GM12874 (cell line): ENCODE measurements around the gene CDRT4.

Source experiments
- TF ChIP-seq, protein P1 (sequence below): IDR thresholded peaks from 2 replicates; pipeline ENCODE4 v1.5.1; 2011; ENCODE audit warnings: low read depth, mild to moderate bottlenecking, control low read depth, low read length, moderate library complexity; ENCODE audit not compliant: insufficient read depth

CDRT4 gene

DNA sequence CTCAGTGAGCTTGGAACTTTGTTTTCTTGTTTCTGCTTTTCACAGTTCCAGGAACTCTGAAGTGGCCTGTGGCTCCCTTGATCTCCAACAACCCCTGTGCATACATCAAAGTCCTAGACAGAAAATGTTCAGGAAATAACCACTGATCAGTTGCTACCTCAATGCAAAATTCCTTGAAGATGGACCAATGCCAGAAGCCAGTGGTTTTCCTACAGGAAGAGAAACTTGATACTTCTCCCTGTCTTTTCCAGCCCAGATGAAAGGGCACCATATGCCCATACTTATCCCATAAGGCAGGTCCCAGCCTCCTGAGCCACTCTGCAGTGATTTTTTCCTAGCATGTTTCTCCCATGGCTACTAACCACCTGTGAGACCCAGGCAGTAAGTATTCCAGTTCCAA is 12.3 kb upstream of the CDRT4 start:
- TF ChIP-seq, protein P1, sequence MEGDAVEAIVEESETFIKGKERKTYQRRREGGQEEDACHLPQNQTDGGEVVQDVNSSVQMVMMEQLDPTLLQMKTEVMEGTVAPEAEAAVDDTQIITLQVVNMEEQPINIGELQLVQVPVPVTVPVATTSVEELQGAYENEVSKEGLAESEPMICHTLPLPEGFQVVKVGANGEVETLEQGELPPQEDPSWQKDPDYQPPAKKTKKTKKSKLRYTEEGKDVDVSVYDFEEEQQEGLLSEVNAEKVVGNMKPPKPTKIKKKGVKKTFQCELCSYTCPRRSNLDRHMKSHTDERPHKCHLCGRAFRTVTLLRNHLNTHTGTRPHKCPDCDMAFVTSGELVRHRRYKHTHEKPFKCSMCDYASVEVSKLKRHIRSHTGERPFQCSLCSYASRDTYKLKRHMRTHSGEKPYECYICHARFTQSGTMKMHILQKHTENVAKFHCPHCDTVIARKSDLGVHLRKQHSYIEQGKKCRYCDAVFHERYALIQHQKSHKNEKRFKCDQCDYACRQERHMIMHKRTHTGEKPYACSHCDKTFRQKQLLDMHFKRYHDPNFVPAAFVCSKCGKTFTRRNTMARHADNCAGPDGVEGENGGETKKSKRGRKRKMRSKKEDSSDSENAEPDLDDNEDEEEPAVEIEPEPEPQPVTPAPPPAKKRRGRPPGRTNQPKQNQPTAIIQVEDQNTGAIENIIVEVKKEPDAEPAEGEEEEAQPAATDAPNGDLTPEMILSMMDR: no peak

DNA sequence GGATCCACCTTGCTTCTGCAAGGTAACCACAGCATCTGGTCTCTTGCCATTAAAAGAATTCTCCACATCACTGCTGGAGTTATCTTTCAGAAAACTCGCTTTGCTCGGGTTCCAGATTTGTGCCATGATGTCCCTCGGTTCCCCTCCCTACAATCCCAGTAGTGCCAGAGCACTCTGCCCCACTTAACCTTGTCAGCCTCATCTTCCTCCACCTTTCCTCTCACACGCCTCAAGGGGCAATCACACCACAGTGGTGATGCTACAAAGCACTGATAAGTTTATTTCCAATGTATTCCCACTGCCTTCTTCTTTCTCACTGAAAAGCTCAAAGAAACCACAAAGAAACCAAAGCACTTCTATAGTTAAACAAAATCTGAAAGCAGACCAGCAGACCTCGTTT is 11.4 kb upstream of the CDRT4 start:
- TF ChIP-seq, protein P1: no peak

DNA sequence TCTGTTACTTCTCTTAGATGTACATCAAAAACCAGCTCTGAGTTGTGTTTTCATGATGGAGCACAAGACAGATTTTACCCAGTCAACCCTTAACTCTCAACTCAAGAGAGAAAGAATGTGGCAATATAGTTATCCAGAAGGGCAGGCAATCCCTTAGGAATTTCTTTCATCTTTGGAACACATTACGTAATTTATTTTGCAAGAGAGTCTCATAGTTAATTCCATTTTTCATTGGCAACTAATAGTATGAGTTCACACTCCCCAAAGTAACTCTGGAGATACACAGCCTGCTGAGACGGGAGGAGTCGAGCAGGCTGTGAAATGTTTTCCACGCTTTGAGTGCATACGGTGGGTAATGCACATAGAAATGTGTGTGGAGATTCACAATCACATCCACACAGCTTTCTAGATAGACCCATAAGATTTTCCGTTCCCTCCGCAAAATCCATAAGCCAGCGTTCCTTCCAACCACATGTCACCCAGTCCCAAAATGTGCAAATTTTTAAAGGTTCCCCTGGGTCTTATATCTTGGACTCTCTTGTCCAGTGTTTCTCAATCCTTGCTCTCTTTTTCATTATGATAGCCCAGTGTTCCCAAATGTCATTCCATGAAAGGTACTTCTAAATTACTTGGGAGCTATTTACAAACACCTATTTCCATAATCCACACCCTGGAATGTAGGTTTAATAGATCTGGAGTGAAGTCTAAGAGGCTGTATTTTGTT is 8.4 kb upstream of the CDRT4 start:
- TF ChIP-seq, protein P1: no peak

DNA sequence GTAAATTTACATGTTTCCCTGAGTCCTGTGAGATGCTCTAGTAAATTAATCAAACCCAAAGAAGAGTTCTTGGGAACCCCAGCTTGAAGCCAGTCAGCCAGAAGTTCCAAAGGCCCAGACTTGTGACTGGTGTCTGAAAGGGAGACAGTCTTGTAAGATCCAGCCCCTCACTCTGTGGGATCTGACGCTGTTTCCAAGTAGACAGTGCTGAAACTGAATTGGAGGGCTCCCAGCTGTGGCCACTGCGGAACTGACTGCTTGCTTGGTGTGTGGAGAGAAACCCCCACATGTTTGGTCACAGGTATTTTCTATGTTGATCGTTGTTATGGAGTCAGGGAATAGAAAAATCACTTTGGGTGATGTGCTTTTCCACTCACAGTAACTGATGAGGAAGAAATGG is 5.5 kb upstream of the CDRT4 start:
- TF ChIP-seq, protein P1: no peak

DNA sequence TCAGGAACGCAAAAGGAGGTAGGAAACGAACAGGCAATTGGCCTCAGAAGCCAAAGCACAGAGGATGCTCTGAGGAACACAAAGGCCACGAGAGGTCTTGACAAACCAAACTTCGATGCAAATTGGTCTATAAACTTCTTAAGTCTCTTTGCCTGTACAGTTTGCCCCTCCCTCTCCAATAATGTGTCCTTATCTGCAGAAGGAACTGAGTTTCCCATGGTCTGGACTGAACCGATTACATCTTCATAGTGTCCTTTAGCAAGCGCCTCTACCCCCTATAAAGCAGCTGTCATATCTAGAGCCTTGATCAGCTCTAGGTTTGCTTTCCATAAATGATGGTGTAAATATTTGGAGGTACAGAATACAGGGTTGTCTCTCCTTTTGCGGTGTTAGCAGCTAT is 3.1 kb upstream of the CDRT4 start:
- TF ChIP-seq, protein P1: no peak

DNA sequence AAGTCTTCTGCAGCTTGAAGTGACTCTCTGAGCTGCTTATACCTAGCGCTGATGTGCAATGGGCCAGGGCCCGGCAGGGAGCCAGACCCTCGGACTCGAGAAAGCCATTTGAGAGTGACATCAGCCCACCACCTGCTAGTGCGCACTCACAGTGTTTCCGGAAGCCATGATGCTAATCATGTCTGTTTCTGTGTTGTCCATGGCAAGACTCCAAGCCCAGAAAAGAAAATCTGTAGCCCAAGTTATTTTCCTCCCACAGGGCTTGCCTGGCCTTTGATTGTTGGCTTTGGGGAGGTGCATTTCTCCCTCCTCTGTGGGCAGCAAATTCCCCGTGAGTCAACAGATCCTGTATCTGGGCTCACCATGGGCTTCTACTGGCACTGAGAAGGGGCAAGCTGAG is 1.8 kb upstream of the CDRT4 start:
- TF ChIP-seq, protein P1: no peak

DNA sequence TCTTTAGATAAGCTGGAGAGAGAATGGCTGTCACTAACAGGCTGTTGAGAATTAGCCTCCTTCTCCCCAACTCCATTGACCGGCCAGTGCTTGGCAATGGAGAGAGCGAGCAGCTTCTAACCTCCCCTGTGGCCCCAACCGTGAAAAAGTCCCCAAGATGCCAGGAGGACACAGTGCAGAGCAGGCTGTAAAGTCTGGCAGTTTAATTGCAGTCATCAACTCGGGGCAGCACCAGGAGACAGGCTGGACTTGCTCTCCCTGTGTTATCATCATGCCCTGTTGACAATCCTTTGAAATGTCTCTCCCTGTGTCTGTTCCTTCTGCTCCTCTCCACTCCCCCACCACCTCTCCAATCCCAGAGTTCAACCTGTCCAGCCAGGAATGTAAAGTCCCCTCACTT is 705 bp upstream of the CDRT4 start:
- TF ChIP-seq, protein P1: no peak
